Neuronal stem cell (in vitro differentiated cells): ENCODE measurements around the gene DNALI1.
"Not testable (repeated sequence)": the region's sequence is repeated elsewhere in the genome, so short reads cannot be mapped to it uniquely, and the experiment has no call there.

Source experiments
- DNase-seq: peaks from one replicate; pipeline ENCODE4 v3.0.0-alpha.2; 2013; ENCODE audit warnings: low spot score
- H2AFZ ChIP-seq: one replicate; pipeline ENCODE4 v1.6.1; 2013; ENCODE audit warnings: mild to moderate bottlenecking, low read length, inconsistent platforms
- H2AK5ac ChIP-seq: 2 replicates; pipeline ENCODE4 v1.6.1; 2013; ENCODE audit warnings: low read depth, mild to moderate bottlenecking, inconsistent platforms, low read length, moderate library complexity, mixed read lengths
- H2BK120ac ChIP-seq: 2 replicates; pipeline ENCODE4 v1.6.1; 2013; ENCODE audit warnings: low read depth, mild to moderate bottlenecking, inconsistent platforms, low read length, moderate library complexity, mixed read lengths
- H2BK12ac ChIP-seq: one replicate; pipeline ENCODE4 v1.6.1; 2013; ENCODE audit warnings: low read length, inconsistent platforms
- H2BK15ac ChIP-seq: 2 replicates; pipeline ENCODE4 v1.6.1; 2013; ENCODE audit warnings: mild to moderate bottlenecking, low read length, inconsistent platforms, mixed read lengths
- H2BK5ac ChIP-seq: one replicate; pipeline ENCODE4 v1.6.1; 2013; ENCODE audit warnings: inconsistent platforms, mild to moderate bottlenecking, low read length, moderate library complexity
- H3K14ac ChIP-seq: one replicate; pipeline ENCODE4 v1.6.1; 2013; ENCODE audit warnings: low read length, inconsistent platforms
- H3K18ac ChIP-seq: 2 replicates; pipeline ENCODE4 v1.6.1; 2013; ENCODE audit warnings: low read length, inconsistent platforms
- H3K23ac ChIP-seq: 2 replicates; pipeline ENCODE4 v1.6.1; 2013; ENCODE audit warnings: low read depth, mild to moderate bottlenecking, mixed read lengths, low read length, inconsistent platforms; ENCODE audit not compliant: poor library complexity
- H3K27ac ChIP-seq: replicated peaks from 3 replicates; pipeline ENCODE4 v1.5.1; 2013; ENCODE audit warnings: low read length, inconsistent platforms
- H3K27me3 ChIP-seq, 3 experiments: 2 replicates each; pipeline ENCODE4 v1.6.1; 2013; ENCODE audit warnings: low read length in 3 of 3, mild to moderate bottlenecking in 2 of 3, inconsistent platforms in 1 of 3, low read depth in 1 of 3, mixed read lengths in 1 of 3, moderate library complexity in 1 of 3; ENCODE audit not compliant: control insufficient read depth in 3 of 3, insufficient read depth in 3 of 3
- H3K36me3 ChIP-seq, 2 donors: replicated peaks in 1 of 2; 2 replicates each; pipeline ENCODE4 v1.6.1; 2013; ENCODE audit warnings: low read length in 2 of 2; ENCODE audit not compliant: control insufficient read depth in 2 of 2, insufficient read depth in 2 of 2
- H3K4ac ChIP-seq: 2 replicates; pipeline ENCODE4 v1.6.1; 2013; ENCODE audit warnings: inconsistent platforms, mild to moderate bottlenecking, low read length, moderate library complexity
- H3K4me1 ChIP-seq, 2 donors: 1 replicate in 1 of 2; 2 replicates in 1 of 2; pipeline ENCODE4 v1.6.1; 2013; ENCODE audit warnings: low read length in 2 of 2, low read depth in 1 of 2; ENCODE audit not compliant: control insufficient read depth in 2 of 2, insufficient read depth in 1 of 2
- H3K4me2 ChIP-seq: one replicate; pipeline ENCODE4 v1.6.1; 2013; ENCODE audit warnings: mild to moderate bottlenecking, low read length, inconsistent platforms; ENCODE audit not compliant: insufficient read depth, poor library complexity, severe bottlenecking
- H3K4me3 ChIP-seq, 2 donors: 2 replicates each; pipeline ENCODE4 v1.5.1; 2013; ENCODE audit warnings: low read length in 2 of 2, mild to moderate bottlenecking in 2 of 2, inconsistent platforms in 1 of 2, moderate library complexity in 1 of 2
- H3K79me1 ChIP-seq: one replicate; pipeline ENCODE4 v1.6.1; 2013; ENCODE audit warnings: low read depth, mild to moderate bottlenecking, inconsistent platforms, low read length, moderate library complexity
- H3K9ac ChIP-seq: one replicate; pipeline ENCODE4 v1.6.1; 2013; ENCODE audit warnings: mild to moderate bottlenecking, low read depth, low read length, inconsistent platforms; ENCODE audit not compliant: poor library complexity
- H3K9me3 ChIP-seq, 2 donors: replicated peaks in 1 of 2; 2 replicates each; pipeline versions ENCODE3 to v1.6.1; 2013; ENCODE audit warnings: low read length in 2 of 2, mild to moderate bottlenecking in 2 of 2, inconsistent platforms in 1 of 2, low read depth in 1 of 2, mixed read lengths in 1 of 2, moderate library complexity in 1 of 2; ENCODE audit not compliant: control insufficient read depth in 2 of 2, insufficient read depth in 1 of 2
- H4K8ac ChIP-seq: one replicate; pipeline ENCODE4 v1.6.1; 2013; ENCODE audit warnings: low read depth, mild to moderate bottlenecking, inconsistent platforms, low read length, moderate library complexity
- H4K91ac ChIP-seq: one replicate; pipeline ENCODE4 v1.6.1; 2013; ENCODE audit warnings: low read length, low read depth, mild to moderate bottlenecking, inconsistent platforms; ENCODE audit not compliant: poor library complexity
- WGBS, 2 donors: extraction: QIAGEN DNeasy Blood & Tissue Kit; methylation state at CpG; one replicate each; pipeline ENCODE4 v1.1.7; 2013; ENCODE audit warnings: missing lambda C conversion rate in 2 of 2, mixed read lengths in 1 of 2; ENCODE audit not compliant: insufficient read length in 2 of 2, insufficient replicate concordance in 1 of 2; ENCODE audit errors: extremely low coverage in 2 of 2; 5-methylcytosine and 5-hydroxymethylcytosine counted together

DNALI1 gene

DNA sequence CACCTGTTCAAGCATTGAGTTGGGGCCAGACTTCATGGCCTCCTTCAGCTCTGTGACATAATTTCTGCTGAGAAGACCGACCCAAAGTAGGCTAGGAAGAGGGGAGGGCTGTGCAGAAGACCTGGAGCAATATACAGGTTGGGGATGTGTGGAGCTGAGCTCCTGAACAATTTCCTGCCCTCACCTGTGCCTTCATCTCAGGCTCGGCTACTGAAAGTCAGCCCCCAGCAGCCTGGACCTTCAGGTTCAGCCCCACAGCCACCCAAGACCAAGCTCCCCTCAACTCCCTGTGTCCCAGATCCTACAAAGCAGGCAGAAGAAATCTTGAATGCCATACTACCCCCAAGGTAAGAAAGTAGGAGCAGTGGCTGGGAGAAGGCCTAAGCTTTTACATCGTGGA lies 662 bp downstream of the DNALI1 start:
- peak overlapping the region; percentile 50 for H2BK15ac ChIP-seq
- H3K4me1 ChIP-seq, result peaks cover 14 to 15% of the 10 kb centered on the region in 2 donors
- H3K36me3 ChIP-seq, result peaks cover 13 to 28% of the 10 kb centered on the region in 2 donors
- no peak overlapping the region for H3K27ac ChIP-seq
- no peak overlapping the region for H2BK12ac ChIP-seq
- H4K91ac ChIP-seq, result no peak overlapping the region
- H2AK5ac ChIP-seq, result peak overlapping the region; percentile 83
- no peak overlapping the region for H3K4ac ChIP-seq
- H3K4me2 ChIP-seq, result peak overlapping the region; percentile 87
- DNase-seq, result no peak
- no peak overlapping the region for H2BK120ac ChIP-seq
- H2AFZ ChIP-seq, result peak overlapping the region; percentile 82
- H2BK5ac ChIP-seq, result no peak overlapping the region
- H3K9me3 ChIP-seq, result peaks cover 0 to 4% of the 10 kb centered on the region in 2 donors
- H3K9ac ChIP-seq, result peak overlapping the region; percentile 71
- peak overlapping the region; percentile 60 for H3K18ac ChIP-seq
- peaks cover 12% of the 10 kb centered on the region for H3K79me1 ChIP-seq
- peak overlapping the region; percentile 59 to 82 for H3K4me3 ChIP-seq
- no peak overlapping the region for H3K23ac ChIP-seq
- no CpG with 5 or more reads among the region's 3 CpGs for WGBS, 2 donors
- no peak overlapping the region for H3K14ac ChIP-seq
- no peak overlapping the region for H4K8ac ChIP-seq
- H3K27me3 ChIP-seq, result no peaks in the 10 kb centered on the region

DNA sequence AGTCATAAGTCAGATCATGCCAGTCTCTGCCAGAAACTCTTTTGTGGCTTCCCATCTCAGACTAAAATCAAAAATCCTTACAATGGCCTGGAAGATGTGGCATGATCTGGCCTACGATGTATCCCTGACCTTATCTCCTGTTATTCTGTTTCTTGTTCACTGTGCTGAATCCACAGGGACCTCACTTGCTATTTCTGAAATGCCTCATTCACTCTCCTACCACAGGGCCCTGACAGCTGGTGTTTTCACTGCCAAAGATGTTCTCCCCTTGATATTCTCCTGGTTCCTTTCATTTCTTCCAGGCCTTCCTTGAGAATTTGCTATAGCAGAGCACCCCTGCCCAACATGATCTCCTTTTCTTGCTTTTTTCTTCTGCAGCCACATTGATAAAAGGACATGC lies 1.7 kb downstream of the DNALI1 start:
- Histone ChIP-seq H3K14ac (no peak overlapping the region), H4K8ac (no peak overlapping the region), H2BK120ac (no peak overlapping the region), H3K4me1 (peaks cover 7 to 10% of the 10 kb centered on the region in 2 donors), H3K36me3 (peaks cover 16 to 32% of the 10 kb centered on the region in 2 donors), H2BK5ac (no peak overlapping the region), H3K27me3 (no peaks in the 10 kb centered on the region), H3K9ac (no peak overlapping the region), H3K27ac (no peak overlapping the region), H2BK15ac (no peak overlapping the region), H4K91ac (no peak overlapping the region), H2BK12ac (no peak overlapping the region), H3K23ac (no peak overlapping the region), H2AK5ac (no peak overlapping the region), H3K9me3 (peaks cover 0 to 4% of the 10 kb centered on the region in 2 donors), H3K4me2 (no peak overlapping the region), H3K4ac (no peak overlapping the region), H3K4me3 (no peak overlapping the region), H3K79me1 (peaks cover 9% of the 10 kb centered on the region), H3K18ac (no peak overlapping the region), H2AFZ (no peak overlapping the region)
- no CpG with 5 or more reads among the region's 1 CpG for WGBS, 2 donors
- no peak for DNase-seq

DNA sequence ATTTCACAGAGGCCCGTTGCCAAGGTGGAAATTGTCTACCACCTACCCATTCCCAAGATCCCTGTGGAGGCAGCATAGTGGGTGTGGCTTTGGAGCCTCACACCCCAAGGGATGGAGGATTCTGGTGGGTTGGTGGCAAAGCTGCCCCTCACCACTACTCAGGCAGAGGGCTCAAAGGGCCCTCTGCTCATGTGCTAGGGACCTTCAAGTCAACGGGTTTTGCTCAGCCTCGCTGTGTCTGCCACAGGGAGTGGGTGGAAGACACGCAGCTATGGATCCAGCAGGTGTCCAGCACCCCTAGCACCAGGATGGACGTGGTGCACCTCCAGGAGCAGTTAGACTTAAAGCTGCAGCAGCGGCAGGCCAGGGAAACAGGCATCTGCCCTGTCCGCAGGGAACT lies 2.3 kb downstream of the DNALI1 start:
- no peaks in the 10 kb centered on the region for H3K27me3 ChIP-seq
- peaks cover 3% of the 10 kb centered on the region for H3K79me1 ChIP-seq
- no peak overlapping the region for H2BK12ac ChIP-seq
- no peak overlapping the region for H2AK5ac ChIP-seq
- H4K8ac ChIP-seq, result no peak overlapping the region
- peaks cover 16 to 35% of the 10 kb centered on the region in 2 donors for H3K36me3 ChIP-seq
- H4K91ac ChIP-seq, result no peak overlapping the region
- H3K9ac ChIP-seq, result no peak overlapping the region
- H3K9me3 ChIP-seq, result peaks cover 0 to 4% of the 10 kb centered on the region in 2 donors
- no peak overlapping the region for H2BK120ac ChIP-seq
- no peak overlapping the region for H2AFZ ChIP-seq
- peak overlapping the region; percentile 19 for H2BK5ac ChIP-seq
- no peak overlapping the region for H2BK15ac ChIP-seq
- H3K27ac ChIP-seq, result no peak overlapping the region
- WGBS, 2 donors, result no CpG with 5 or more reads among the region's 7 CpGs
- no peak overlapping the region for H3K4me2 ChIP-seq
- no peak overlapping the region for H3K18ac ChIP-seq
- H3K23ac ChIP-seq, result peak overlapping the region; percentile 47
- H3K4ac ChIP-seq, result no peak overlapping the region
- no peak overlapping the region for H3K4me3 ChIP-seq
- DNase-seq, result no peak
- no peak overlapping the region for H3K14ac ChIP-seq
- peaks cover 7 to 10% of the 10 kb centered on the region in 2 donors for H3K4me1 ChIP-seq

DNA sequence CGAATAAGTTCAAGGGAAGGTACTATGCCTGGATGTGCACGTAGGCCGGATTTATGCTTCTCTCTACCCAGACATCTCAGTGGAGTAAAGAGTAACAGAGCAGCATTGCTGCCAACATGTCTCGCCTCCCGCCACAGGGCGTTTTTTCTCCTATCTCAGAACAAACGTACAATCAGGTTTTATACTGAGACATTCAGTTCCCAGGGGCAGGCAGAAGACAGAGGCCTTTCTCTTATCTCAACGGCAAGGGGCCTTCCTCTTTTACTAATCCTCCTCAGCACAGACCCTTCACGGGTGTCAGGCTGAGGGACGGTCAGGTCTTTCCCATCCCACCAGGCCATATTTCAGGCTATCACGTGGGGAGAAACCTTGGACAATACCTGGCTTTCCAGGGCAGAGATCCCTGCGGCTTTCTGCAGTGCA lies 3.2 kb downstream of the DNALI1 start:
- not testable (repeated sequence) for H3K9ac ChIP-seq, H3K14ac ChIP-seq, H3K9me3 ChIP-seq, H3K27ac ChIP-seq, H2BK15ac ChIP-seq, H2BK12ac ChIP-seq, H3K23ac ChIP-seq, H3K79me1 ChIP-seq, H2AFZ ChIP-seq, DNase-seq, H3K27me3 ChIP-seq, H4K8ac ChIP-seq, H3K18ac ChIP-seq, H3K4ac ChIP-seq, H3K4me2 ChIP-seq, H2BK120ac ChIP-seq, H4K91ac ChIP-seq, H3K4me3 ChIP-seq, H2AK5ac ChIP-seq, H2BK5ac ChIP-seq
- WGBS, 2 donors, result no CpG with 5 or more reads among the region's 12 CpGs
- peaks cover 17 to 41% of the 10 kb centered on the region in 2 donors for H3K36me3 ChIP-seq
- peaks cover 7 to 10% of the 10 kb centered on the region in 2 donors for H3K4me1 ChIP-seq
